Smooth muscle cell of the coronary artery (primary cell): Measurements from ENCODE around the gene NXF3. TPM values are rescaled to one million over a fixed set of nuclear protein-coding genes. Genes with fewer than 3 reads are reported as not detected.

ENCODE experiments used
- total RNA-seq: library from RNA; depleted of rRNA; stranded (reverse); fragments of >200 nt; gene quantifications from 2 replicates; pipeline ENCODE4 v1.2.3, GENCODE V29; 2014; ENCODE audit warnings: low replicate concordance

NXF3 gene
- total RNA-seq = 0.23 TPM in 1 of 2 replicates, not detected in the other

GRCh38 chrX:103092942-103093341 lies at the start of gene NXF3:
Gene NXF3, minus strand, starts transcription at chrX:103093143. Its CDS starts 120 bp downstream, at chrX:103093023.

GRCh38 chrX:103063918-103064434 lies 29.0 kb downstream of the NXF3 start, which contains the start of gene BEX1:
Gene BEX1, minus strand, starts transcription at chrX:103064171. Its CDS starts 897 bp downstream, at chrX:103063274.

Other genes starting within 250 kb of the NXF3 start
- 0.08 and 0.82 TPM in 2 replicates for gene RAB40AL, start 155.9 kb downstream of the NXF3 start, total RNA-seq
- gene BEX1, start 29.0 kb downstream of the NXF3 start, total RNA-seq = 0.47 and 16.2 TPM in 2 replicates
- gene BEX4, start 122.0 kb upstream of the NXF3 start, total RNA-seq = 4.1 and 19.4 TPM in 2 replicates
- 49.6 and 107 TPM in 2 replicates for gene TCEAL8, start 162.0 kb upstream of the NXF3 start, total RNA-seq
- gene TCEAL5, start 183.6 kb upstream of the NXF3 start, total RNA-seq = not detected in 2 replicates
- gene BEX2, start 217.8 kb upstream of the NXF3 start, total RNA-seq = 0.23 and 2.3 TPM in 2 replicates
- 5.1 and 5.9 TPM in 2 replicates for gene TCEAL7, start 237.1 kb upstream of the NXF3 start, total RNA-seq